Neural cell (in vitro differentiated cells): ENCODE data around the gene HDDC3. TPM values are rescaled to one million over a fixed set of nuclear protein-coding genes. Genes with fewer than 3 reads are reported as not detected.

ENCODE experiments used
- H2AFZ ChIP-seq: fragments of 200-600, 300-800 bp; sonication (generic), shearing (Covaris generic); 2 replicates; pipeline ENCODE4 v1.6.0; 2014; ENCODE audit warnings: low read depth, mild to moderate bottlenecking, antibody characterized with exemption, low read length, moderate library complexity
- H3F3A ChIP-seq: fragments of 200-600 bp; shearing (Covaris generic); 2 replicates; pipeline ENCODE4 v1.6.1; 2016; ENCODE audit warnings: mild to moderate bottlenecking, moderate library complexity, mixed read lengths, antibody characterized with exemption, low read length; ENCODE audit not compliant: insufficient read depth, poor library complexity, severe bottlenecking
- H3K27ac ChIP-seq: fragments of 200-600, 300-800 bp; sonication (generic), shearing (Covaris generic); 2 replicates; pipeline ENCODE4 v1.5.1; 2014; ENCODE audit warnings: mild to moderate bottlenecking, low read length, moderate library complexity
- H3K27me3 ChIP-seq: fragments of 300-800, 200-600 bp; sonication (generic), shearing (Covaris generic); 2 replicates; pipeline ENCODE4 v1.6.0; 2014; ENCODE audit warnings: mild to moderate bottlenecking, low read depth, low read length, moderate library complexity; ENCODE audit not compliant: insufficient read depth
- H3K36me3 ChIP-seq: fragments of 300-800, 200-600 bp; sonication (generic), shearing (Covaris generic); 2 replicates; pipeline ENCODE4 v1.5.1; 2014; ENCODE audit warnings: mild to moderate bottlenecking, antibody characterized with exemption, low read length, moderate library complexity; ENCODE audit not compliant: insufficient read depth
- H3K4me2 ChIP-seq: fragments of 300-800, 200-600 bp; sonication (generic), shearing (Covaris generic); 2 replicates; pipeline ENCODE4 v1.6.0; 2014; ENCODE audit warnings: mild to moderate bottlenecking, low read length
- H3K4me3 ChIP-seq: fragments of 300-800, 200-600 bp; sonication (generic), shearing (Covaris generic); 2 replicates; pipeline ENCODE4 v1.5.1; 2014; ENCODE audit warnings: mild to moderate bottlenecking, low read length, moderate library complexity
- H3K79me2 ChIP-seq: fragments of 200-600 bp; shearing (Covaris generic); replicated peaks from 2 replicates; pipeline ENCODE4 v1.6.0; 2014; ENCODE audit warnings: mild to moderate bottlenecking, low read length, moderate library complexity; ENCODE audit not compliant: insufficient read depth
- H3K9ac ChIP-seq: fragments of 300-800, 200-600 bp; sonication (generic), shearing (Covaris generic); 2 replicates; pipeline ENCODE4 v1.6.1; 2016; ENCODE audit warnings: mild to moderate bottlenecking, low read length, mixed read lengths
- H3K9me2 ChIP-seq: fragments of 200-600 bp; shearing (Covaris generic); 2 replicates; pipeline ENCODE4 v1.6.1; 2016; ENCODE audit warnings: mild to moderate bottlenecking, low read length, mixed read lengths; ENCODE audit not compliant: insufficient read depth
- H3K9me3 ChIP-seq: fragments of 200-600, 300-800 bp; sonication (generic), shearing (Covaris generic); 2 replicates; pipeline ENCODE4 v1.6.1; 2016; ENCODE audit warnings: mild to moderate bottlenecking, mixed run types, low read length, moderate library complexity, mixed read lengths
- H4K20me1 ChIP-seq: fragments of 200-600 bp; shearing (Covaris generic); 2 replicates; pipeline ENCODE4 v1.6.1; 2016; ENCODE audit warnings: mild to moderate bottlenecking, mixed run types; ENCODE audit not compliant: insufficient read depth
- EP300 ChIP-seq: fragments of 450-650 bp; conservative IDR thresholded peaks from 2 replicates; pipeline ENCODE4 v1.6.1; 2014; ENCODE audit warnings: antibody characterized with exemption, mild to moderate bottlenecking, moderate library complexity; ENCODE audit not compliant: poor library complexity, severe bottlenecking
- EZH2 ChIP-seq: fragments of 200-600, 300-800 bp; shearing (Covaris generic), sonication (generic); IDR thresholded peaks from 2 replicates; pipeline ENCODE4 v1.6.1; 2014; ENCODE audit warnings: antibody characterized with exemption, low read length, borderline replicate concordance, mild to moderate bottlenecking; ENCODE audit not compliant: insufficient read depth, poor library complexity, severe bottlenecking
- MXI1 ChIP-seq: fragments of 450-650 bp; conservative IDR thresholded peaks from 2 replicates; pipeline ENCODE4 v1.6.1; 2014; ENCODE audit warnings: antibody characterized with exemption, mild to moderate bottlenecking; ENCODE audit not compliant: poor library complexity, severe bottlenecking
- POLR2AphosphoS5 ChIP-seq: IDR thresholded peaks from 2 replicates; pipeline ENCODE4 v1.6.1; 2012
- RAD21 ChIP-seq: fragments of 450-650 bp; conservative IDR thresholded peaks from 2 replicates; pipeline ENCODE4 v1.6.1; 2014; ENCODE audit warnings: antibody characterized with exemption, mild to moderate bottlenecking, moderate library complexity
- SMC3 ChIP-seq: fragments of 450-650 bp; conservative IDR thresholded peaks from 2 replicates; pipeline ENCODE4 v1.6.1; 2014; ENCODE audit warnings: antibody characterized with exemption, mild to moderate bottlenecking, moderate library complexity; ENCODE audit not compliant: poor library complexity
- polyA plus RNA-seq: library from polyadenylated mRNA; depleted of rRNA; stranded (reverse); fragments of >200 nt; gene quantifications from 2 replicates; pipeline ENCODE4 v1.2.3, GENCODE V29; 2014
- TF ChIP-seq, protein P1 (sequence below): fragments of 450-650 bp; IDR thresholded peaks from 2 replicates; pipeline ENCODE4 v1.5.1; 2014; ENCODE audit warnings: antibody characterized with exemption, mild to moderate bottlenecking, moderate library complexity; ENCODE audit not compliant: poor library complexity, severe bottlenecking

Gene HDDC3
- polyA plus RNA-seq, 1 donor from 2014 or later: 20.1 TPM

DNA sequence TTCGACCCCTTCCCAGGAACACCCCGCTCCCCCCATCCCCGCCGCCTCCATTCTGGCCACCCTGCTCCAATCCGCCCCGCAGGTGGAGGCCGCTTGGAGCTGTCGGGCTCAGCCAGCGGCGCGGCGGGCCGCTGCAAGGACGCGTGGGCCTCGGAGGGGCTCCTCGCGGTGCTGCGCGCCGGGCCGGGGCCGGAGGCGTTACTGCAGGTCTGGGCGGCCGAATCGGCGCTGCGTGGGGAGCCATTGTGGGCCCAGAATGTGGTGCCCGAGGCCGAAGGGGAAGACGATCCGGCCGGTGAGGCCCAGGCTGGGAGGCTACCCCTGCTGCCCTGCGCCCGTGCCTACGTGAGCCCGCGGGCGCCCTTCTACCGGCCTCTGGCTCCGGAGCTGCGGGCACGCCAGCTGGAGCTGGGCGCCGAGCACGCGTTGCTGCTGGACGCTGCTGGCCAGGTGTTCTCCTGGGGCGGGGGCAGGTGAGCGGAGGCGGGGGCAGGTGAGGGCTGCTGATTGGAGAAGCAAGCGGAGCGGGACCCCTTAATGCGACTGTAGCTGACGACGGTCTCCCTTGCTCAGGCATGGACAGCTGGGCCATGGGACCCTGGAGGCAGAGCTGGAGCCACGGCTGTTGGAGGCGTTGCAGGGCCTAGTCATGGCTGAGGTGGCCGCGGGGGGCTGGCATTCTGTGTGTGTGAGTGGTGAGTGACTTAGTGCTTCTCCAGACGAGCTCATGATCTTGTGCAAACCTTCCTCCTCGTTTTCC is 24.9 kb upstream of the HDDC3 start:
- H3K9ac ChIP-seq: peak overlapping the region; percentile 62
- no peaks in the 10 kb centered on the region for H3K9me3 ChIP-seq
- H3K36me3 ChIP-seq: no peaks in the 10 kb centered on the region
- H4K20me1 ChIP-seq: no peaks in the 10 kb centered on the region
- peak overlapping the region; percentile 65 for H3K4me3 ChIP-seq
- H2AFZ ChIP-seq: no peak overlapping the region
- no peaks in the 10 kb centered on the region for H3K9me2 ChIP-seq
- TF ChIP-seq SMC3 (no peak), MXI1 (peak; percentile 14)
- TF ChIP-seq, protein P1, sequence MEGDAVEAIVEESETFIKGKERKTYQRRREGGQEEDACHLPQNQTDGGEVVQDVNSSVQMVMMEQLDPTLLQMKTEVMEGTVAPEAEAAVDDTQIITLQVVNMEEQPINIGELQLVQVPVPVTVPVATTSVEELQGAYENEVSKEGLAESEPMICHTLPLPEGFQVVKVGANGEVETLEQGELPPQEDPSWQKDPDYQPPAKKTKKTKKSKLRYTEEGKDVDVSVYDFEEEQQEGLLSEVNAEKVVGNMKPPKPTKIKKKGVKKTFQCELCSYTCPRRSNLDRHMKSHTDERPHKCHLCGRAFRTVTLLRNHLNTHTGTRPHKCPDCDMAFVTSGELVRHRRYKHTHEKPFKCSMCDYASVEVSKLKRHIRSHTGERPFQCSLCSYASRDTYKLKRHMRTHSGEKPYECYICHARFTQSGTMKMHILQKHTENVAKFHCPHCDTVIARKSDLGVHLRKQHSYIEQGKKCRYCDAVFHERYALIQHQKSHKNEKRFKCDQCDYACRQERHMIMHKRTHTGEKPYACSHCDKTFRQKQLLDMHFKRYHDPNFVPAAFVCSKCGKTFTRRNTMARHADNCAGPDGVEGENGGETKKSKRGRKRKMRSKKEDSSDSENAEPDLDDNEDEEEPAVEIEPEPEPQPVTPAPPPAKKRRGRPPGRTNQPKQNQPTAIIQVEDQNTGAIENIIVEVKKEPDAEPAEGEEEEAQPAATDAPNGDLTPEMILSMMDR: no peak
- peaks cover 15% of the 10 kb centered on the region for H3K27me3 ChIP-seq
- no peaks in the 10 kb centered on the region for H3F3A ChIP-seq
- H3K79me2 ChIP-seq: no peaks in the 10 kb centered on the region
- no peak overlapping the region for H3K27ac ChIP-seq
- H3K4me2 ChIP-seq: no peak overlapping the region

- Histone ChIP-seq H3K36me3 (no peaks in the 10 kb centered on the region), H3K27me3 (peaks cover 15% of the 10 kb centered on the region), H3K4me3 (peak overlapping the region; percentile 65), H3K27ac (no peak overlapping the region), H3K4me2 (peak overlapping the region; percentile 39), H3F3A (no peaks in the 10 kb centered on the region), H3K9me2 (no peaks in the 10 kb centered on the region), H2AFZ (no peak overlapping the region), H4K20me1 (no peaks in the 10 kb centered on the region), H3K79me2 (no peaks in the 10 kb centered on the region), H3K9me3 (no peaks in the 10 kb centered on the region), H3K9ac (peak overlapping the region; percentile 62)
- TF ChIP-seq, protein P1: peak; percentile 90
- no peak for TF ChIP-seq EZH2
- TF ChIP-seq POLR2AphosphoS5: peak; percentile 18
- no peak for TF ChIP-seq EP300
- peak; percentile 84 for TF ChIP-seq SMC3
- peak; percentile 68 for TF ChIP-seq RAD21
These were observed 24.1 kb upstream of the HDDC3 start for GRCh38 chr15:90956274-90957030.
